Measurements from ENCODE around the gene PPP6R3. TPM values are rescaled to one million over a fixed set of nuclear protein-coding genes. Genes with fewer than 3 reads are reported as not detected.

PPP6R3 gene
- total RNA-seq, 1 experiment from 2014 or later, result 138 TPM

DNA sequence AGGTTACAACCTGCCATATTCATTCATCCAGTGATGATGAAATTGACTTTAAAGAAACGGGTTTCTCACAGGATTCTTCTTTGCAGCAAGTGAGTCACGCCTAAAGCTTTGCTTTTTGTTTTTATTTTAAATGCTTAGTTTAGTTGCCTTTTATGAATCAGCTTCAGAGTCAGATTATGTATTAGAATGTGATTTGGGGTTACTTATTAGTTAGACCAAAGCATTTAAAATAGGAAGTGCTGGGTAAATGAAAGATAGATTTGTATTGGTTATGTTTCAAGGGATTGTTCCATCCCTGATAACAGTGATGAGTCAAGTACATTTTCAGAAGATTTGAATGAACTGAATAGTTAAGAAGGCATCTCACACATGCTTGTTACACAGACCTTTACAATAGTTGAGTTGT is 122.5 kb downstream of the PPP6R3 start:
- Histone ChIP-seq H2BK20ac (ENCODE audit: low read depth, low read length, poor library complexity, severe bottlenecking) (no peak overlapping the region), H2AK5ac (ENCODE audit: insufficient read length, low read length) (no peak overlapping the region), H4K5ac (ENCODE audit: insufficient read length, low read depth, low read length) (no peak overlapping the region), H3K4ac (ENCODE audit: low read depth, low read length) (no peak overlapping the region), H3K9me3 (ENCODE audit: control insufficient read depth, low read depth, low read length) (no peaks in the 10 kb centered on the region), H3K4me1 (ENCODE audit: insufficient read depth, low read length) (no peaks in the 10 kb centered on the region), H4K20me1 (ENCODE audit: control insufficient read depth, insufficient read depth, insufficient read length) (no peaks in the 10 kb centered on the region), H4K8ac (replicated peaks; ENCODE audit: insufficient read length, low read depth, low read length) (no peak overlapping the region), H2BK5ac (ENCODE audit: insufficient read length, low read length) (no peak overlapping the region), H3K23ac (ENCODE audit: insufficient read length, low read depth, low read length) (no peak overlapping the region), H3K9ac (ENCODE audit: extremely low read depth, insufficient read length, low read length) (no peak overlapping the region), H4K91ac (ENCODE audit: insufficient read length, low read depth, low read length) (no peak overlapping the region), H2BK15ac (ENCODE audit: low read depth, low read length) (no peak overlapping the region), H3K56ac (ENCODE audit: insufficient read length, low read depth, low read length) (no peak overlapping the region), H3K18ac (ENCODE audit: insufficient read length, low read depth, low read length) (no peak overlapping the region), H3K79me2 (ENCODE audit: insufficient read depth, low read length) (no peaks in the 10 kb centered on the region), H3K79me1 (ENCODE audit: insufficient read depth, low read depth, low read length, poor library complexity, severe bottlenecking) (peaks cover 3% of the 10 kb centered on the region), H3K4me2 (ENCODE audit: insufficient read depth, insufficient read length, low read length) (no peak overlapping the region), H3K14ac (ENCODE audit: insufficient read depth, low read length) (no peak overlapping the region), H3K27me3 (ENCODE audit: insufficient read depth, low read length) (no peaks in the 10 kb centered on the region), H3T11ph (ENCODE audit: low read length) (no peak overlapping the region), H2BK12ac (ENCODE audit: insufficient read length, low read depth, low read length) (no peak overlapping the region), H3K27ac (ENCODE audit: insufficient read length, low read depth, low read length) (no peak overlapping the region), H2BK120ac (ENCODE audit: low read depth, low read length, poor library complexity, severe bottlenecking) (no peak overlapping the region), H2AFZ (ENCODE audit: low read length) (no peak overlapping the region), H3K23me2 (ENCODE audit: insufficient read length, low read depth, low read length, poor library complexity, severe bottlenecking) (no peaks in the 10 kb centered on the region)
- no peak overlapping the region for H3K4me3 Mint-ChIP-seq
- H3K4me1 Mint-ChIP-seq, result peaks cover 0 to 2% of the 10 kb centered on the region in 2 experiments; a peak in 2 of 4 replicates
- no peaks in the 10 kb centered on the region for H3K9me3 Mint-ChIP-seq
- TF ChIP-seq CTCF (conservative IDR thresholded peaks at IDR 0.05), result no peak
- DNase-seq, result no peak
- no CpG with 5 or more reads among the region's 2 CpGs for WGBS (ENCODE audit: extremely low coverage, insufficient read length, low lambda C conversion rate)
- peaks cover 21 to 72% (median 57%) of the 10 kb centered on the region in 3 experiments; a peak in 6 of 7 replicates for H3K36me3 Mint-ChIP-seq (ENCODE audit: insufficient read depth in 1 of 3, low read depth in 3 of 3)
- peak overlapping the region in 1 of 3 experiments; percentile 60; a peak in 2 of 7 replicates for H3K27ac Mint-ChIP-seq
- no peaks in the 10 kb centered on the region for H3K27me3 Mint-ChIP-seq (ENCODE audit: low read depth)

All from H9 (cell line).